GM18520 (cell line): ENCODE data around the gene NMD3.
"Not testable (repeated sequence)": the region's sequence is repeated elsewhere in the genome, so short reads cannot be mapped to it uniquely, and the experiment has no call there.

ENCODE experiments used
- ATAC-seq: cut with Tn5 transposase; IDR thresholded peaks from one replicate; pipeline ENCODE4 v1.9.1; 2021; ENCODE audit not compliant: unreplicated experiment

NMD3 gene

GRCh38 chr3:161220850-161221753 lies at the start of gene NMD3:
NMD3 (plus strand) TSS chr3:161221311; CDS start chr3:161222014, 703 bp downstream.
- peak; percentile 94 for ATAC-seq

GRCh38 chr3:161171639-161172552 lies 49.2 kb upstream of the NMD3 start:
- no peak for ATAC-seq

- no peak for ATAC-seq
Measured at GRCh38 chr3:161175506-161175905, 45.6 kb upstream of the NMD3 start.

DNA sequence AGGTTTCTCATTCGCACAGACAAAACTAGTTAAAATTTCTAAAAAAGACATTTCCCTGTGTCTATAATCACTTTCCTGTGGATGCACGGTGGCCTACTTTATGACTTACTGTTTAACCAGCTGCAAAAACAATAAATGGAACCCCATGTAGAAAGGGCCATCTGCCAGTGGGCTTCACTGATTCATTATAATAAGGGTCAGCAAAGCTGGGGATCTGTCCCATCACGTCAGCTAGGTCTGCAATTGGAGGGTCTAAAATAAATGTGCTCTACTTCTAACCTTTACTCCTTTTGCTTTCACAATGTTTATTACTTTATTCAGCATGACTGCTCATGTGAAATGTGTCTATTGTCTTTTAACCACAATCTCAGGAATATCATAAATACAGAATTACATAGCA lies 43.1 kb upstream of the NMD3 start:
- ATAC-seq = no peak

DNA sequence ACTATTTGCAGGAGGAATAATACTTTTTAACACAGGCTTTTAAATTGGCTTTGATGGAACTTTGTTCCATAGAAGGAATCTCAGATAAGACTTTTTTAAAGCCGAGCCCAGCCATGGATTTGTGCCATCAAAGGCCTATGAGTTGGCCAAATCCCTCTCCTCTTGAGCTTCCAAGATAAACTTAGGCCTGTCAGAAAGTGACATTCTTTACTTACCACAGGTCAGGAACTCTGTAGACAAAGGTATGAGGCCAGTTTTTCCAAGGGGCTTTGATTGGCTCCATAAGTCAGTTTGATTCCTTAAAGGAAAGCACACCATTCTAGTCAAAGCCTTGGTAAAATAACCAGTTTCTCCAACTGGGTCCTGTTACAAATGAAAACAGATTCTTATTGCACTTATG lies 39.7 kb upstream of the NMD3 start:
- ATAC-seq = not testable (repeated sequence)

GRCh38 chr3:161187046-161187445 lies 34.1 kb upstream of the NMD3 start:
- ATAC-seq = no peak

- no peak for ATAC-seq
Measured at GRCh38 chr3:161197855-161198850, 23.0 kb upstream of the NMD3 start.

GRCh38 chr3:161199926-161200325 lies 21.2 kb upstream of the NMD3 start:
- no peak for ATAC-seq

- ATAC-seq = peak; percentile 88
Measured at GRCh38 chr3:161203485-161204098, 17.5 kb upstream of the NMD3 start.

GRCh38 chr3:161208931-161209330 lies 12.2 kb upstream of the NMD3 start:
- no peak for ATAC-seq

- no peak for ATAC-seq
Measured at GRCh38 chr3:161212171-161212771, 8.8 kb upstream of the NMD3 start.

DNA sequence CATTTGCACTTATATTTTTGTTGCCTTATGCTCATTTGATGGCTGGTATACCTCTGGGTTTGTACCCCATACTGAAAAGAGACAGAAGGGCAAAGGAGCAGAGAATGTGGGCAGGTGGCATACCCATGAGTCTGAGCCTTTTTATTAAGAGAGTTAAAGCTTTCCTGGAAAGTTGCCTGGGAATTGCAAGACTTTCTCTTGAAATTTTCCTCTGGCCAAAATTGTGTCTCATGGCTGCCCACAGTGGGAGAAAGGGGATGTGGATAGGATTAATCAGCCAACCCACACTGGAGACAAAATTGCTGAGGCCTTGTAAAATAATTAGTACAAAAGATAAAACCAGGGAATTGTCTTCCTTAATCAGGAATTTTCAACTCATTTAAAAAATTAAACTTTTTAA lies 8.2 kb upstream of the NMD3 start:
- no peak for ATAC-seq

DNA sequence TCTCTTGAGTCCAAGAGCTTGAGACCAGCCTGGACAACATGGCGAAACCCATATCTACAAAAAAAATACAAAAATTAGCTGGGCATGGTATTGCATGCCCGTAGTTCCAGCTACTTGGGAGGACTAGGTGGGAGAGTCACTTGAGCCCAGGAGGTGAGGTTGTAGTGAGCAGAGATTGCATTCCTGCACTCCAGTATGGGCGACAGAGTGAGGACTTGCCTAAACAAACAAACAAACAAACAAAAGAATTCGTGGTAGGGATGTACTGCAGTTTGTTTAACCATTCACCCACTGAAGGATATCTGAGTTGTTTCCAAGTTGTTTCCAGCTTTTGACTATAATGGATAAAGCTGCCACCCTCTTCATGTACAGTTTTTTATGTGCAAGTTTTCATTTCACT lies 7.5 kb upstream of the NMD3 start:
- ATAC-seq = no peak

DNA sequence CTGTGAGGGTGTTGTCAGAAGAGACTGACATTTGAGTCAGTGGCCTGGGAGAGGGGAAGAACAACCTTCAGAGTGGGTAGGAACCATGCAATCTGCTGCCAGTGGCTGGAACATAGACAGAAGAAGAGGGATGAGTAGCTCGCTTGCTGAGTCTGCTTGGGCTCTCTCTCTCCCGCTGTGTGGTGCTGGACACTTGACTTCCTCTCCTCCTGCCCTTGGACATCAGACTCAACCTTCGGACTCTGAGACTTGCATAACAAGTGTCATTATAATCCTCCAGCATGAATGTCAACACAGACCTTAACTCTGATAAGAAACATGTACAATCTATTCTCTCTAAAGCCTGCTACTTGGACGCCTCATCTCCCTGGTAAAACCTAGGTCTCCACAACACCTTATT lies 5.9 kb upstream of the NMD3 start:
- no peak for ATAC-seq

DNA sequence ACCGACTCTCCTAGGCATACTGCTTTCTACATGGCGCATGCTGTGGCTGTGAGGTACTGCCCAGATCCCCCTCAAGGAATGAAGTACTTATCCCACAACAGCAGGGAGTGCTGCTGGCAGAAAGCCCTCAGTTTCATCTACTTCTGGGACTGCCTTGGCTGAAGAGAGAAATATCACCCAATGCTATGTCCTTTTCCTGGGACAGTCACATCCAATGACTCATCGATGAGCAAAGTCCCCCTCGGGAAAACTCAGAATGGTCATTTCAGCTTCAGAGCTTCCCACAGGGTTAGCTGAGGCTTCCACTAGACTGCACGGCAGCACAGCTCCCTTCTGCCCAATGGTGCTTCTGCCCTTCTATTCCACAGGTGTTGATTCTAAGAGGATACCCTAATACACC lies 3.6 kb upstream of the NMD3 start:
- no peak for ATAC-seq

DNA sequence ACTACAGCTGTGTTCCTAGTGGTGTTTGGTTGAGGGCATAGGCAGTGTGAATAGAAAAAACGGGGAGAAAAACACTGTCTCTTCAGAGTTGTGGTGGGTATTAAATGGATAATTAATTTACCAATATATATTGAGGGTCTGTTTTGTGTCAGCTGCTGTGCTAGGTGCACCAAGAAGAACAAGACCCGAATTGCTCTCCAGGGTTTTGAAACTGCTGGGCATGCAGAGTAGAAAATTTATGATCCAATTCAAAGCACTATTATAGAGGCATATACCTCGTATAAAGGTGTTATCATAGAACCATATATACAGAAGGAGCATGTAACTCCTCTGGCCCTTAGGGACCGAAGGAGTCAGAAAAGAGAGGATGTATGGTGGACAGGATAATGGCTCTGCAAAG lies 1.6 kb upstream of the NMD3 start:
- no peak for ATAC-seq

DNA sequence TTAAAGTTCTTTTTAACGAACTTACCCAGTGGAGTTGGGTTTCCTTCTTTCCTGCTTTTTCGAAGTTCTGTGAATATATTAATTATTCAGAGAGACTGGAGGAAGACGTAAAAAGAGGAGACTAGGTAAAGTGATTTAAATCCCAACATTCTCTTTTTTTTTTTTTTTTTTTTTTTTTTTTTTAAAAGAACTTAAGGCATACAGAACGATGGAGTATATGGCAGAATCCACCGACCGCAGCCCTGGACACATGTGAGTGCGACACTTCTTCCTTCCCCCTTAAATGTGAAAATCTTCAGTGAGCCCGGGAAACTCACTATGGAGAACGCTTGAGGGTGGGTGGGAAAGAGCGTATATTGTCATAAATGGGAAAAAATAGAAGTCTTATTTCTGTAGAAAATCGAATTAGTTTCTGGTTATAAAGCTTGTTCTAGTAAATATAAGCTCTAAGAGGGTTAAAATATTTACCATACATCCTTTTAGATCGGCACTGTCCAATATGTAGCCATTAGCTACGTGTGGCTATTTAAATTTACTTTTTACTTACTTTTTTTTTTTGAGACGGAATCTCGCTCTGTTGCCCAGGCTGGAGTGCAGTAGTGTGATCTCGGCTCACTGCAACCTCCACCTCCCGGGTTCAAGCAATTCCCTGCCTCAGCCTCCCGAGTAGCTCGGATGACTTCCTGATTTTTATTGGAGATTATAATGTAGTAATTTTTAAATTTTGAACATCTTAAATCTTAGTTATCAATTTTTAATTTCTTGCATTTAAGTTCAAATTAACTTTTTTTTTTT lies 892 bp downstream of the NMD3 start:
- no peak for ATAC-seq

- no peak for ATAC-seq
Measured at GRCh38 chr3:161222662-161223061, 1.6 kb downstream of the NMD3 start.

DNA sequence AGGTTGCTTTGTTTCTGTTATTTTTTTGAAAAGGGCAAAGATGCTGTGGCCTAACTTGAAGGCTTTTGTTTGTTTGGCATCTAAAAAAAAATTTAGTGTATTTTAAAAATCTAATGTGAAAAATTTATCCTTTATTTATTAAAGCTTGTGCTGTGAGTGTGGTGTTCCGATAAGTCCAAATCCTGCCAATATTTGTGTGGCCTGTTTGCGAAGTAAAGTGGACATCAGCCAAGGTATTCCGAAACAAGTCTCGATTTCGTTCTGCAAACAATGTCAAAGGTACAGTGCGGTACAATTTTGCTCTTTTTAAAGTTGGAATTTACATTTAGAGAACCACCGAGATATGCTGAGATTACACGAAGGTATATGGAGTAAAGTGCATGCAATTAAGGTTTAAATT lies 3.7 kb downstream of the NMD3 start:
- no peak for ATAC-seq
